RWPE2 (cell line): ENCODE results near the gene CLCF1.
A peak's percentile ranks its signal among the peaks of the same experiment; 100 is the strongest.

Experiments
- ATAC-seq: fragments of 200-7000 bp; cut with Tn5 transposase; 3 replicates; pipeline ENCODE4 v1.9.1; 2021; ENCODE audit warnings: low read depth
- DNase-seq: peaks from one replicate; pipeline ENCODE4 v3.0.0-alpha.2; 2020; ENCODE audit warnings: low spot score
- H3K27ac ChIP-seq: fragments of 450-650 bp; 2 replicates; pipeline ENCODE4 v1.5.1; 2017; ENCODE audit warnings: mild to moderate bottlenecking; ENCODE audit not compliant: poor library complexity, severe bottlenecking
- H3K27me3 ChIP-seq: fragments of 250-450 bp; sonication (Bioruptor Pico); 2 replicates; pipeline ENCODE4 v1.5.1; 2021; ENCODE audit warnings: mild to moderate bottlenecking, moderate library complexity; ENCODE audit not compliant: insufficient read depth, poor library complexity, severe bottlenecking
- H3K36me3 ChIP-seq: fragments of 250-450 bp; sonication (Bioruptor Pico); 2 replicates; pipeline ENCODE4 v1.5.1; 2020; ENCODE audit warnings: low read depth, mild to moderate bottlenecking, moderate library complexity
- H3K4me1 ChIP-seq: fragments of 250-450 bp; sonication (Bioruptor Pico); 2 replicates; pipeline ENCODE4 v1.5.1; 2021; ENCODE audit warnings: mild to moderate bottlenecking, moderate library complexity; ENCODE audit not compliant: insufficient read depth, poor library complexity, severe bottlenecking
- H3K4me3 ChIP-seq: fragments of 250-450 bp; sonication (Bioruptor Pico); 2 replicates; pipeline ENCODE4 v1.5.1; 2021; ENCODE audit warnings: mild to moderate bottlenecking, moderate library complexity; ENCODE audit not compliant: severe bottlenecking
- H3K9me3 ChIP-seq: fragments of 250-450 bp; sonication (Bioruptor Pico); 2 replicates; pipeline ENCODE4 v1.5.1; 2021; ENCODE audit warnings: mild to moderate bottlenecking, moderate library complexity; ENCODE audit not compliant: severe bottlenecking
- TF ChIP-seq, protein P1 (sequence below): fragments of 450-650 bp; IDR thresholded peaks from one replicate; pipeline ENCODE4 v1.5.1; 2017; ENCODE audit warnings: mild to moderate bottlenecking, moderate library complexity; ENCODE audit not compliant: poor library complexity, severe bottlenecking

CLCF1 gene

DNA sequence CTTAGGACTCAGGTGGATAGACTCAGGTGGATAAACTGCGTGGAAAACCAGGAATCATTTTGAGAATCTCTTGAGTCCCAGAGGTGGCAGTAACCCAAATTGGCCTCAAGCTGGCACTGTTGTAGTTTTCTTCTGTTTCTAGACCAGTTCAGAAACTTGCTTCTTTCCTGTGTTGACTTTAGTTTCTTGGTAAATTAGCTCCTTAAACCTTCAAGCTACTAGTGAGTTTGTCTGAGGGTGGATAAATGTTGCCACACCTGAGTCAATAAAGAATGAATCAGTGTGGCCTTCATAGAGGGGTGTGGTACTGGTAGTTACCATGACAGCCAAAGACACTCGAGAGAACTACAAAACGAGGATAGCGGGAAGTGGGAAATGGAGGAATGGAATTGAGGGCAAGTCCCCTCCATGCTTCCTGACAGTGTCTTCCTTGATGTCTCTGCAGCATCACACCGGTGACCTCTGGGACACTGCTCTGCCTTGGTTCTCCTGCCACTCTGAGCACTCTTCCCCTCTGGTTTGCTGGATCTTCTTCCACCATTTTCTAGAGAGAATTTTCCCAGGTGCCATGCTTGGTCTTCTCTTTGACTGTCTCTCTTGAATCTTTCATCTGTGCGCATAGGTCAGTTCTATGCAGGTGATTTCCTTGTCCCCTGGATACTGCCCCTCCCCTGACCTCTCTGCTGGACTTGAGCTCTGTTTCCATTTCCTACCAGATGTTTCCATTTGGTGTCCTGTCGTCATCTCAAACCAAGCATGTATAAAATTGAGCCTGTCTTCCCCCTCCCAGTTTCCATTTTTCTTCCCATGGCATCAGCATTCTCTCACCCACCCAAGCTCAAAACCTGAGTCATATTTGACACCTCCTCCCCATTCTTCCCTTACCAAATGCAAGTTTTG lies 27.2 kb downstream of the CLCF1 start:
- Histone ChIP-seq H3K36me3 (no peaks in the 10 kb centered on the region), H3K27ac (peak overlapping the region; percentile 52), H3K27me3 (no peaks in the 10 kb centered on the region), H3K4me3 (no peak overlapping the region), H3K4me1 (peaks cover 17% of the 10 kb centered on the region), H3K9me3 (no peaks in the 10 kb centered on the region)
- ATAC-seq: peak; percentile 93
- TF ChIP-seq, protein P1, sequence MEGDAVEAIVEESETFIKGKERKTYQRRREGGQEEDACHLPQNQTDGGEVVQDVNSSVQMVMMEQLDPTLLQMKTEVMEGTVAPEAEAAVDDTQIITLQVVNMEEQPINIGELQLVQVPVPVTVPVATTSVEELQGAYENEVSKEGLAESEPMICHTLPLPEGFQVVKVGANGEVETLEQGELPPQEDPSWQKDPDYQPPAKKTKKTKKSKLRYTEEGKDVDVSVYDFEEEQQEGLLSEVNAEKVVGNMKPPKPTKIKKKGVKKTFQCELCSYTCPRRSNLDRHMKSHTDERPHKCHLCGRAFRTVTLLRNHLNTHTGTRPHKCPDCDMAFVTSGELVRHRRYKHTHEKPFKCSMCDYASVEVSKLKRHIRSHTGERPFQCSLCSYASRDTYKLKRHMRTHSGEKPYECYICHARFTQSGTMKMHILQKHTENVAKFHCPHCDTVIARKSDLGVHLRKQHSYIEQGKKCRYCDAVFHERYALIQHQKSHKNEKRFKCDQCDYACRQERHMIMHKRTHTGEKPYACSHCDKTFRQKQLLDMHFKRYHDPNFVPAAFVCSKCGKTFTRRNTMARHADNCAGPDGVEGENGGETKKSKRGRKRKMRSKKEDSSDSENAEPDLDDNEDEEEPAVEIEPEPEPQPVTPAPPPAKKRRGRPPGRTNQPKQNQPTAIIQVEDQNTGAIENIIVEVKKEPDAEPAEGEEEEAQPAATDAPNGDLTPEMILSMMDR: peak; percentile 90
- DNase-seq: no peak

DNA sequence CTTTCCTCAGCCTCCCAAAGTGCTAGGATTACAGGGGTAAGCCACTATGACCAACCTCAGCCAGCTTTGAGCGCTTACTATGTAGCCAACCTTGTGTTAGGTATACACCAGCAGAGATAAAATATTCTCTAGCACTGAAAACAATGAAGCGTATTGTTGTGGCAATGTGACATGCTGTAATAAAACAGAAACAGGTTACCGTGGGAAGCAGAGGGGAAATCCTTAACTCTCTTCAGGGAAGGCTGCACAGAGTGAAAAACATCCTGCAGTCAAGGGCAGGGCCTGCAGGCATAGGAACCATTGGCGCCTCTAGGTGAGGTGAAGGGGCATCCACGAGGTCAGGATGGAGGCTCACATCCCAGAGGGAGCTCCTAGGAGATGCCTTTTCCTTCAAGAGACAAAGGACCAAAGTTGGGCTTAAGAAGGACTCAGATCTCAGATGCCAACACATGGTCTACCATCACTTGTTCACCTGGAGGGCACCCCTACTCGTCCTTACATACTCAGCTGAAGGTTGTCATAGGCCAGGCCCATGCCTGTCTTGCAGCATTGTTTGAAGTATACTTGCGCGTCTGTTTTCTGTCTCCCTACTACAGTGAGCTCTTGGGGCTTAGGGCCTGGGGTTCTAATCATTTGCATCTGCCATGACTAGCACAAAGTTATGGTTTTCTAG lies 28.0 kb downstream of the CLCF1 start:
- peak overlapping the region; percentile 52 for H3K27ac ChIP-seq
- no peaks in the 10 kb centered on the region for H3K36me3 ChIP-seq
- H3K9me3 ChIP-seq: no peaks in the 10 kb centered on the region
- ATAC-seq (peak; percentile 9; the same call in 1 of the 3 replicates), DNase-seq (no peak)
- no peaks in the 10 kb centered on the region for H3K27me3 ChIP-seq
- H3K4me1 ChIP-seq: peaks cover 17% of the 10 kb centered on the region
- H3K4me3 ChIP-seq: no peak overlapping the region
- TF ChIP-seq, protein P1: no peak

DNA sequence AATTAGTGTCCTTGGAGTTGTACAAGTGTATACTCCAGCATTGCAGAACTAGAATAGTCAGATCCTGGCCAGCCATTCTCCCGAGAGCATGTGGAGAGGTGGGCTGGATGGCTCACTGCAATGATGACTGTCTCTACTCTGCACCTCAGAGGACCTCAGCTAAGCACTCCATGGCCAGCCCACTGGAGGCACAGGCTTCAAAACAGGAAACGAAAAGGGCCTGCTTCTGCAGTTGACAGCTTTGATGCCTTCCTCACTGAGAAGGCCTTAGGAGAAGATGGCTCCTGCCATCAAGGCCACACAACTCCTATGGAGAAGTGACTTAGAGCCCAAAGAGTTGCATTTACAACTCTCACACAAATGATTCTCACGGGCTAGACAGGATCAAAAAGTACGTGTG lies 29.1 kb downstream of the CLCF1 start:
- H3K9me3 ChIP-seq: no peaks in the 10 kb centered on the region
- TF ChIP-seq, protein P1: no peak
- no peak for DNase-seq
- H3K27me3 ChIP-seq: no peaks in the 10 kb centered on the region
- H3K36me3 ChIP-seq: no peaks in the 10 kb centered on the region
- peaks cover 17% of the 10 kb centered on the region for H3K4me1 ChIP-seq
- no peak for ATAC-seq
- H3K4me3 ChIP-seq: no peak overlapping the region
- no peak overlapping the region for H3K27ac ChIP-seq

DNA sequence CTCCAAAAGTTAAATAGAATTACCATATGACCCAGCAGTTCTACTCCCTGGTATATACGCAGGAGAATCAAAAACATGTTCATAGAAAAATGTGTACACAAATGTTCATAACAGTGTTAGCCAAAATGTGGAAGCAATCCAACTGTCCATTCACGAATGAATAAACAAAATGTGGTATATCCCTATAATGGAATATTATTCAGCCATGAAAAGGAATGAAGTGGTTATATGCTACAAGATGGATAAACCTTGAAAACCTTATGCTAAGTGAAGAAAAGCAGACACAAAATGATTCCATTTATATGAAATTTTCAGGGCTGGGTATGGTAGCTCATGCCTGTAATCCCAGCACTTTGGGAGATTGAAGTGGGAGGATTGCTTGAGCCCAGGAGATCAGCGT lies 36.1 kb downstream of the CLCF1 start:
- Histone ChIP-seq H3K27me3 (no peaks in the 10 kb centered on the region), H3K36me3 (no peaks in the 10 kb centered on the region), H3K4me1 (no peaks in the 10 kb centered on the region), H3K9me3 (no peaks in the 10 kb centered on the region), H3K4me3 (no peak overlapping the region), H3K27ac (no peak overlapping the region)
- ATAC-seq (no peak), DNase-seq (no peak)
- TF ChIP-seq, protein P1: no peak
